Hepatocyte (in vitro differentiated cells): ENCODE data around the gene RASAL3. TPM values are rescaled to one million over a fixed set of nuclear protein-coding genes. Genes with fewer than 3 reads are reported as not detected.

Source experiments
- DNase-seq: peaks from one replicate; pipeline ENCODE4 v3.0.0-alpha.2; 2016; ENCODE audit warnings: low spot score
- H2AFZ ChIP-seq: fragments of 200-600 bp; sonication (generic); 2 replicates; pipeline ENCODE4 v1.6.0; 2016; ENCODE audit warnings: antibody characterized with exemption, mild to moderate bottlenecking
- H3K27ac ChIP-seq: fragments of 200-600 bp; sonication (generic); 2 replicates; pipeline ENCODE4 v1.5.1; 2016; ENCODE audit warnings: mild to moderate bottlenecking
- H3K27me3 ChIP-seq: fragments of 200-600 bp; sonication (generic); 2 replicates; pipeline ENCODE4 v1.6.1; 2016
- H3K36me3 ChIP-seq: fragments of 200-600 bp; sonication (generic); replicated peaks from 2 replicates; pipeline ENCODE4 v1.5.1; 2016; ENCODE audit warnings: low read depth; ENCODE audit not compliant: insufficient read depth
- H3K4me1 ChIP-seq: fragments of 200-600 bp; sonication (generic); 2 replicates; pipeline ENCODE4 v1.5.1; 2016; ENCODE audit warnings: mild to moderate bottlenecking, moderate library complexity; ENCODE audit not compliant: insufficient read depth
- H3K4me2 ChIP-seq: fragments of 200-600 bp; sonication (generic); 2 replicates; pipeline ENCODE4 v1.6.0; 2016
- H3K4me3 ChIP-seq: fragments of 200-600 bp; sonication (generic); 2 replicates; pipeline ENCODE4 v1.5.1; 2016; ENCODE audit warnings: mild to moderate bottlenecking
- H3K79me2 ChIP-seq: fragments of 200-600 bp; sonication (generic); 2 replicates; pipeline ENCODE4 v1.6.0; 2017; ENCODE audit warnings: mild to moderate bottlenecking
- H3K9me2 ChIP-seq: fragments of 200-600 bp; sonication (generic); replicated peaks from 2 replicates; pipeline ENCODE4 v1.6.0; 2017; ENCODE audit warnings: mild to moderate bottlenecking; ENCODE audit not compliant: insufficient read depth
- H3K9me3 ChIP-seq: fragments of 200-600 bp; sonication (generic); 2 replicates; pipeline ENCODE4 v1.5.1; 2016; ENCODE audit warnings: low read depth, mild to moderate bottlenecking
- H4K20me1 ChIP-seq: fragments of 200-600 bp; sonication (generic); 2 replicates; pipeline ENCODE4 v1.6.0; 2016; ENCODE audit warnings: mild to moderate bottlenecking; ENCODE audit not compliant: insufficient read depth, poor library complexity, severe bottlenecking
- CTCF ChIP-seq: fragments of 200-600 bp; sonication (generic); IDR thresholded peaks from 2 replicates; pipeline ENCODE4 v1.5.1; 2016; ENCODE audit warnings: antibody characterized with exemption, mild to moderate bottlenecking; ENCODE audit not compliant: poor library complexity
- EZH2 ChIP-seq: fragments of 200-600 bp; sonication (generic); IDR thresholded peaks from 2 replicates; pipeline ENCODE4 v1.6.1; 2016; ENCODE audit warnings: antibody characterized with exemption, mild to moderate bottlenecking, borderline replicate concordance
- EZH2phosphoT487 ChIP-seq: fragments of 200-600 bp; sonication (generic); IDR thresholded peaks from one replicate; pipeline ENCODE4 v1.6.1; 2018; ENCODE audit warnings: antibody characterized with exemption, mild to moderate bottlenecking, low read depth, moderate library complexity; ENCODE audit not compliant: unreplicated experiment, severe bottlenecking
- WGBS: methylation state at CpG from one replicate; pipeline ENCODE4 v1.1.6; 2016; ENCODE audit warnings: low lambda C conversion rate; ENCODE audit errors: missing lambda C conversion rate; 5-methylcytosine and 5-hydroxymethylcytosine counted together
- polyA plus RNA-seq: library from polyadenylated mRNA; unstranded; fragments of >200 nt; fragmentation: Nextera tagmentation; extraction: Ambion mirVana; gene quantifications from 2 replicates; pipeline ENCODE4 v1.2.1, GENCODE V29; 2016
- total RNA-seq: library from RNA; depleted of rRNA; stranded (reverse); fragments of >200 nt; gene quantifications from 2 replicates; pipeline ENCODE4 v1.2.3, GENCODE V29; 2014

Gene RASAL3
- total and polyA plus RNA-seq, 2 experiments from 2014 or later, result 0.07 to 0.23 TPM

- H3K9me2 ChIP-seq, result no peaks in the 10 kb centered on the region
- H3K4me2 ChIP-seq, result no peak overlapping the region
- no peak overlapping the region for H2AFZ ChIP-seq
- DNase-seq, result no peak
- H3K9me3 ChIP-seq, result no peaks in the 10 kb centered on the region
- no peak overlapping the region for H3K27ac ChIP-seq
- no peaks in the 10 kb centered on the region for H3K36me3 ChIP-seq
- H3K27me3 ChIP-seq, result no peaks in the 10 kb centered on the region
- 92% methylated on average over 35 of the region's 38 CpGs for WGBS
- H3K4me3 ChIP-seq, result no peak overlapping the region
- H3K79me2 ChIP-seq, result no peaks in the 10 kb centered on the region
- no peaks in the 10 kb centered on the region for H3K4me1 ChIP-seq
- no peaks in the 10 kb centered on the region for H4K20me1 ChIP-seq
- TF ChIP-seq EZH2, result no peak
- no peak for TF ChIP-seq EZH2phosphoT487
- TF ChIP-seq CTCF, result no peak
Measured at GRCh38 chr19:15439821-15440641, 24.3 kb downstream of the RASAL3 start.

GRCh38 chr19:15439078-15439799 is 25.1 kb downstream of the RASAL3 start:
- TF ChIP-seq CTCF, result no peak
- TF ChIP-seq EZH2, result no peak
- Histone ChIP-seq H3K79me2 (no peaks in the 10 kb centered on the region), H4K20me1 (no peaks in the 10 kb centered on the region), H3K4me2 (no peak overlapping the region), H3K4me3 (no peak overlapping the region), H3K9me3 (no peaks in the 10 kb centered on the region), H3K27me3 (no peaks in the 10 kb centered on the region), H3K36me3 (no peaks in the 10 kb centered on the region), H3K9me2 (no peaks in the 10 kb centered on the region), H2AFZ (no peak overlapping the region), H3K4me1 (no peaks in the 10 kb centered on the region), H3K27ac (no peak overlapping the region)
- WGBS, result 90% methylated on average over 24 of the region's 25 CpGs
- DNase-seq, result no peak

GRCh38 chr19:15438577-15438976 is 25.8 kb downstream of the RASAL3 start:
- no peak for TF ChIP-seq CTCF
- TF ChIP-seq EZH2, result no peak
- TF ChIP-seq EZH2phosphoT487, result no peak
- Histone ChIP-seq H3K4me1 (peaks cover 2% of the 10 kb centered on the region), H3K4me2 (no peak overlapping the region), H3K9me3 (no peaks in the 10 kb centered on the region), H3K79me2 (no peaks in the 10 kb centered on the region), H3K27me3 (no peaks in the 10 kb centered on the region), H3K27ac (no peak overlapping the region), H3K4me3 (no peak overlapping the region), H3K9me2 (no peaks in the 10 kb centered on the region), H4K20me1 (no peaks in the 10 kb centered on the region), H3K36me3 (no peaks in the 10 kb centered on the region), H2AFZ (no peak overlapping the region)
- no peak for DNase-seq
- 94% methylated on average over 23 of the region's 27 CpGs for WGBS
